Cerebellar nuclear complex (tissue), 1 donor: ENCODE data around the gene CXCL10.

Source experiments
- DNase-seq, 2 experiments: peaks; one replicate each; lab custom pipeline; 2025; lab: John Stamatoyannopoulos, UW

The CXCL10 gene

DNA sequence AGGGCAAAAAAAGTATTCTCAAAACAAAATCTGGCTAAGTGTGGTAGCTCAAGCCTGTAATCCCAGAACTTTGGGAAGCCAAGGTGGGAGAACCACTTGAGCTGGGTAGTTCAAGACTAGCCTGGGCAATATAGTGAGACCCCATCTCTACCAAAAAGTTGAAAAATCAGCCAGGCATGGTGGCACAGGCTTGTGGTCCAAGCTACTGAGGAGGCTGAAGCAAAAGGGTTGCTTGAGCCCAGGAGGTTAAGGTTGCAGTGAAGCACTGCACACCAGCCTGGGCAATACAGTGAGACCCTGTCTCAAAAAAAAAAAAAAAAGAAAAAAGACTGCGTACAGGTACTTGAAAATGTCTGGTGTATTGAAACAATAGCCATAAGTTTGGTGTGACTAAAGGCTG is 30.8 kb downstream of the CXCL10 start:
- no peak for DNase-seq

DNA sequence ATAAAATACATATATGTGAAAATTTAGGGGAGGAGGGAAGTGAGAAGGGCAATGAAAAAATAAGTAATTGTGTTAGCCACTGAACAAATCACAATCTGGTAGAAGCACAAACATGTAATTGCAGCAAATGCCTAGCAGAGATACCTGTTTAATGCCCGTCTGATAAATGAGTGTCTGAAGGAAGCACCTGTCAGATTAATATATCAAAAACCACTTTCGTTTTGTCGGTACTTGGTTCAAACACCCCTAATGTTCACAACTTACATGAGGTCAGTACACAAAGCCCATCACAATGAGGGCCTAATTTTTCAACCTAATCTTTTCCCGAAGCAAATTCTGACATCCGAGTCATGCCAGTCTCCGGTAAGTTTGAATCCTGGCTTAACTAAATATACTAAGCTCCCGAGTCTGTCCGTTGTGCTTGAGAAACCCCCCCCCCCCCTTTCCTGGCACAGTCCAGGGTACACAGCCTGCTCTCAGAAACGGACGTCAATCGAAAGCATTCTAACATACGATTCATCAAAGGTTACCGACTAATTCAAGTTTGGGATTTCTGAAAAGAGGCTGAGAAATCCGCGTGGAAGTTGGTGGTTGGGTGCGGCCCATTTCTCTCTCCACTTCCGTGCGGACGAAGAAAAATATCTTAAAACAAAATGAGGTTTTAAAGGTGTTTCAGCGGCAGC is 33.3 kb downstream of the CXCL10 start:
- DNase-seq = no peak

DNA sequence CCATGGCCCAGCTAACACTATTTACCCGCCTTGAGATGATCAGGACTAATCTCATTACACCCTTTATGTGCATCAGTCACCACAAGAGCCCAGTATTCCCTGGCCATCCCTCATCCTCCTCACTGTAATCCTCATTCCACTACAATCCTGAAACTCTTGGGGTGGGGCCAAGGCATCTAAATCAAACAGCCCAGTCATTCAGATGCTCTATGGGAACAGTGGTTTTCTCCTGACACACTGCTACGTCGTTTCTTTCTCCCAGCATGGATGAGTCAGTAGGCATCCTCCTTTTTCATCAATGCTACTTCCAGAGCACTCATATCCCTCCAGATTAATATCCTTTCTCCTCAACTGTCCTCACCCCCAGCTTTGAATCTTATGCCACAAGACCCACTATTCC is 38.2 kb downstream of the CXCL10 start:
- DNase-seq = no peak

DNA sequence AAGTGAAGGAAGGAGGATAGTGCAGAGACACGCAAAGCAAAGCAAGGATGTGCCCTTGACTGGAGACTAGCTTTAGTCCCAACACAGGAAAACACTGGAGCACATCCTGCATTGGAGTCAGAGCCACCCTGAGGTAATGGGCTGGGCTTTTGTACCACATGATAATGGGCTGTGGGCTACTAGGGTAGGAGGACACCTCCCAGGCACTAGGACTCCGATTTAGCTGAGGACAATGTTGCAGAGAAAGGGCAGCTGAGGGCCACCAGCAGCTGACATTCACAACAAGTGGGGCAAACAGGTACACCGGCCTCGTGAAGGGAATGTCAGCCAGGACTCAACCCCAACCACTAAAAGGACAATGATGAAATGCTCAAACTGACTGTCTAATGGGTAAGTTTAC is 42.7 kb downstream of the CXCL10 start:
- DNase-seq = no peak

DNA sequence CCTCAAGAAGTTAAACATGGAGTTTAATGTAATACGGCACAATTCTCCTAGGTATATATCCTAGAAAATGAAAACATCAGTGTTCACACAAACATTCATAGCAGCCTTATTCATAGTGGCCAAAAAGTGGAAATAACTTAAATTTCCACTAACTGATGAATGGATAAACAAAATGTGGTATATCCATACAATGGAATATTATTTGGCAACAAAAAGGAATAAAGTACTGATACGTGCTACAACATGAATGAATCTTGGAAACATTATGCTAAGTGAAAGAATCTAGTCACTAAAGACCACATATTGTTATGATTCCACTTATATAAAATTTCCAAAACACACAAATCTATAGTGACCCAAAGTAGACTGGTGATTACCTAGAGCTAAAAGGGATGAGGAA is 47.1 kb downstream of the CXCL10 start:
- DNase-seq = no peak

DNA sequence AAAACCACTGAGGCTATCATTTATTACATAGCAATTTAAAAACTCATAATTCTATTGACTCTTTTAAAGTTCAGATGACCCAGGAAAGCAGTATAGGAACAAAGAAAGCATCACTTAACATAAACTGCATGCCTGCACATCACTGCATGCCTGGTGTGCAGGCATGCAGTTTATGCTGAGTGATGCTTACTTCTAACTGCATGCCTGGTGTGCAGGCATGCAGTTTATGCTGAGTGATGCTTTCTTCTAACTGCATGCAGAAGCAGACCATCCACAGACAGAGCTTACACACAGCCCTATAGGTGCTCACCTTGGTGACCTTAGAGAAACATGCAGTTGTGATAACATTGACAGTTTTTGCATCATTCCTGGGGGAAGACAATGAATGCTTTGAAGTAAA is 49.5 kb downstream of the CXCL10 start:
- DNase-seq = no peak
